ENCODE results near the gene CACNA2D3. TPM values are rescaled to one million over a fixed set of nuclear protein-coding genes. Genes with fewer than 3 reads are reported as not detected.

Gene CACNA2D3
- total RNA-seq, 1 donor from 2014 or later = 7.3 TPM

DNA sequence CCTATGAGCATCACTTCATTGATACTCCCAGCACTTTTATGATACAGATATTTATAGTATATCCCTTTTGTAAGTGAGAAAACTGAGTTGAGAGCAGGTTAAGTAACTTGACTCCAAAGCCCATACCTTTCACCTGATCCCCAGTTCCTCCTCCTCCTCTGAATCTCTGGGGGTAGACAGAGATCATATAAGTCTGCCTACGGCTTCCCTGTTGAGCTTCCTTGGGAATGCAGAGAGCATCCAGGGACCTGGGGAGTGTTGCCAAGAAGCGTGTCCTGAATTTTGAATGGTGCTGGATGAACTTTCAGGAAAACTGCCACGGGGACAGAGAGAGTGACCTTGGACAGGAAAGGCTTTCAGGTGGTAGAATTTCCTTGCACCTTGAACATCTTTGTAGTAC lies 537.0 kb downstream of the CACNA2D3 start:
- no peak for ATAC-seq
- no peak overlapping the region for H3K4me3 ChIP-seq

DNA sequence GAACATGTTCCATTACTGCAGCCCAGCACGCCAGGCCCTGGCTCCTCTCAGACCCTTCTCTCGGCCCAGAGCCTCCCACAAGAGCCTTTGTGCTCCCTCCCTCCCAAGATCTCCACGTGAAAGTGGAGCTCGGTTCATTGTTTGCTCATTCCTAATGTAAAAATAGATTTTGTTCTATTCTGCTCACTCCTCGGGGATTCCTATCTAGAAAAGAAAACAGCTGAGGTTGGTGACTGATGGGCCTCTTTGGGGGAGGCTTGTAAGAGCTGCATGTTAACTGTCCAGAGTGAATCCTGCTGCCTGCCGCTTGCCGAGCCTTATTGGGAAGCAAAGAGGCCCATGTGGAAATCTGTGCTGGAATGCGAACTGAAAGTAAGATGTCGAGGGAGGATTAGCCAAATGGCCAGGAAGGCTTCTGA lies 538.4 kb downstream of the CACNA2D3 start:
- H3K4me1 ChIP-seq = no peaks in the 10 kb centered on the region
- no peaks in the 10 kb centered on the region for H3K36me3 ChIP-seq
- no peak overlapping the region for H3K4me3 ChIP-seq
- no peak overlapping the region for H3K27ac ChIP-seq
- no peaks in the 10 kb centered on the region for H3K27me3 ChIP-seq
- DNase-seq = no peak
- no peak for ATAC-seq
- TF ChIP-seq, protein P1, sequence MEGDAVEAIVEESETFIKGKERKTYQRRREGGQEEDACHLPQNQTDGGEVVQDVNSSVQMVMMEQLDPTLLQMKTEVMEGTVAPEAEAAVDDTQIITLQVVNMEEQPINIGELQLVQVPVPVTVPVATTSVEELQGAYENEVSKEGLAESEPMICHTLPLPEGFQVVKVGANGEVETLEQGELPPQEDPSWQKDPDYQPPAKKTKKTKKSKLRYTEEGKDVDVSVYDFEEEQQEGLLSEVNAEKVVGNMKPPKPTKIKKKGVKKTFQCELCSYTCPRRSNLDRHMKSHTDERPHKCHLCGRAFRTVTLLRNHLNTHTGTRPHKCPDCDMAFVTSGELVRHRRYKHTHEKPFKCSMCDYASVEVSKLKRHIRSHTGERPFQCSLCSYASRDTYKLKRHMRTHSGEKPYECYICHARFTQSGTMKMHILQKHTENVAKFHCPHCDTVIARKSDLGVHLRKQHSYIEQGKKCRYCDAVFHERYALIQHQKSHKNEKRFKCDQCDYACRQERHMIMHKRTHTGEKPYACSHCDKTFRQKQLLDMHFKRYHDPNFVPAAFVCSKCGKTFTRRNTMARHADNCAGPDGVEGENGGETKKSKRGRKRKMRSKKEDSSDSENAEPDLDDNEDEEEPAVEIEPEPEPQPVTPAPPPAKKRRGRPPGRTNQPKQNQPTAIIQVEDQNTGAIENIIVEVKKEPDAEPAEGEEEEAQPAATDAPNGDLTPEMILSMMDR (IDR thresholded peaks at IDR 0.05) = no peak
- no peaks in the 10 kb centered on the region for H3K9me3 ChIP-seq
- intact Hi-C loops (cut with DNase I) = no loop called here

More for the DNA sequence above, 537.0 kb downstream of the CACNA2D3 start:
- H3K4me1 ChIP-seq = no peaks in the 10 kb centered on the region
- no peaks in the 10 kb centered on the region for H3K27me3 ChIP-seq
- no peaks in the 10 kb centered on the region for H3K36me3 ChIP-seq
- H3K9me3 ChIP-seq = no peaks in the 10 kb centered on the region
- no peak overlapping the region for H3K27ac ChIP-seq
- DNase-seq = no peak
- TF ChIP-seq, protein P1 (IDR thresholded peaks at IDR 0.05) = no peak
- intact Hi-C loops (cut with DNase I) = no loop called here

DNA sequence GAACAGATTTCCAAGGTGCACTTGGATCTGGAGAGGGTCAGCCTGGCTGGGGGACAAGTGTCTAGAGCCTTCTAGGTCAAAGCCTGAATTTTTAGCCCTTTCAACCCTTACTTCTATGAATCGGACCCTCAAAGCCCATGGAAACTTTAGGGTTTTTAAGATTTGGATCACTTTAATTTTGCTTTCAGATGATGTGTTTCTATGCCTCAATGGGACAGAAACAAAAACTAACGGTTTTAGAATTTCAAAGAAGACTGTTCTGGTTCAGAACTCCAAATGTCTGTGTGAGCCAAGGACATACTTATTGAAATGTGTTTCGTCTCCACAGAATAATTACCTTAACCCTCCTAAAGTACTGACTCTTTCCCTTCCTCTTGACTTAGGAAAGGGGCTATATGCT lies 538.8 kb downstream of the CACNA2D3 start:
- Histone ChIP-seq H3K27ac (no peak overlapping the region), H3K9me3 (no peaks in the 10 kb centered on the region), H3K36me3 (no peaks in the 10 kb centered on the region), H3K27me3 (no peaks in the 10 kb centered on the region), H3K4me3 (no peak overlapping the region), H3K4me1 (no peaks in the 10 kb centered on the region)
- intact Hi-C loops (cut with DNase I) = no loop called here
- DNase-seq = no peak
- TF ChIP-seq, protein P1 (IDR thresholded peaks at IDR 0.05) = no peak
- ATAC-seq = no peak

DNA sequence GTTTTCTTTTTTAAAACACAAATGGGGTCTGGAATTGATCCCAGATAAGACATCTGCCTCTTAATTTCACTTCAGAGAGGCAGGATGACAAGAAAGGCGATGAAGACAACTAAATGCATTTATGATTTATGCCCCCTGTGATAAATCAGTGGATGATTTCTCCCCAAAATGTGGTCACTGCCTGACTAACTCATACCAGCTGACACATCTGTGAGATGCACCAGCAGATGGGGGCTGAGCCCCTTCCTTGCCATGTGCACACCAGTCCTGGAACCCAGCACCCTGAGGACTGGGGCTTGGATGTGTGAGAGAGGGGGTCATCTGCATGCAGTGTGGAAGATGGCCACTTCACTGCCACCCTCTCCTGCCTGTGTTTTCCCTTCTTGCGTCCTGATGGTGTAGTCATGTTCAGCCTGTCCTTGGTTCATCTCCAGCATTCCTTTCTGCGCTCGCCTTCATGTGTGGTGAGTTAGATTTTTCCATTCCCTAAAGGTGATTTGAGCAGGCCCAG lies 541.2 kb downstream of the CACNA2D3 start:
- ATAC-seq (no peak), DNase-seq (no peak)
- TF ChIP-seq, protein P1 (IDR thresholded peaks at IDR 0.05) = no peak
- H3K4me1 ChIP-seq = no peaks in the 10 kb centered on the region
- H3K9me3 ChIP-seq = no peaks in the 10 kb centered on the region
- no peaks in the 10 kb centered on the region for H3K27me3 ChIP-seq
- intact Hi-C loops (cut with DNase I) = no loop called here
- H3K36me3 ChIP-seq = no peaks in the 10 kb centered on the region
- H3K4me3 ChIP-seq = no peak overlapping the region
- no peak overlapping the region for H3K27ac ChIP-seq

DNA sequence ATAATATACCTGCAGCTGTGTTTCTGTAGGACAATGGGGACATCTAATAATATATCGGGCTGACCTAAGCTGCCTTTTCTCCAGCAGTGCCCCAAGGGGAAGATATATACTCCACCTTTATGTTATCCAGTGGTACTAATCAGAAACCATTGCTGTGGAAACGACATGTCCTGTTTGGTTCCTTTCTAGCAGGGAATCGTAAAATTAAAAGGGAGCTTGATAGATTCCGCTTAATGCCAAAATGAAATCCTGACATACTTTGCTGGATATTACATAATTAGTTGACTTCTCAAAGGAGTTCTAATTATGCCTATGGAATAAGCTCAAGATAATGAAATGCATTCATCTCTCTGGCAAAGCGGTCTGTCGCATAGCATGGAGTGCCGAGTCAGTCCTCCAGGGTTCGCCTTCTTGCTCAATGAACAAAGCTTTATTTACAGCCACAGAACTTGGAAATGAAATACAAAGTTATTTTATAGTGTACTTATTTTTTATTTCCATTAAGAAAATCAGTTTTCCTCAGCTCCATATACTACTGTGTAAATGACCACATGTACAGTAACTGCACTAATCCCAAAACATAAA lies 542.8 kb downstream of the CACNA2D3 start:
- no peak overlapping the region for H3K27ac ChIP-seq
- no peaks in the 10 kb centered on the region for H3K27me3 ChIP-seq
- intact Hi-C loops (cut with DNase I) = no loop called here
- H3K4me1 ChIP-seq = no peaks in the 10 kb centered on the region
- DNase-seq = no peak
- TF ChIP-seq, protein P1 (IDR thresholded peaks at IDR 0.05) = no peak
- no peak overlapping the region for H3K4me3 ChIP-seq
- no peaks in the 10 kb centered on the region for H3K9me3 ChIP-seq
- no peak for ATAC-seq
- H3K36me3 ChIP-seq = no peaks in the 10 kb centered on the region

DNA sequence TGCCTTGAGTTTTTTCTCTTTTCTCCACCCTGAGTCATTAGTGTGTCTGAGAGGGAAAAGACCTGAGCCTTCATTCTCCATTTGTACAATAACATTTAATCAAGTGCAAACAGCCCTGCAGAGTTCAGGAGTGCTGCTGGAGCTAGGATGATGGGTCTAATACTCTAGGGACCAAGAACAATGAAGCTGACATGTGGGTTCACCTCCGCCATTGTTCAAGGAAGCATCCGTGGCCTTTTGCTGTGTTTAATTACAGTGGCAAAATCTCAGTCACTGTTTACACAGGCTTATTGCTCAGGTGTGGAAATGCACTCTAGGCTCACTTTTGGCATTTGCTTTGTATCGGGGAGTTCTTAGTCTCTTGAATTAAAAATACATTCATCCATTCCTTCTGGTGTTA lies 545.9 kb downstream of the CACNA2D3 start:
- intact Hi-C loops (cut with DNase I) = no loop called here
- no peak for ATAC-seq
- no peaks in the 10 kb centered on the region for H3K4me1 ChIP-seq

More for the DNA sequence above, 545.9 kb downstream of the CACNA2D3 start:
- H3K9me3 ChIP-seq = no peaks in the 10 kb centered on the region
- no peaks in the 10 kb centered on the region for H3K27me3 ChIP-seq
- no peak for DNase-seq
- H3K36me3 ChIP-seq = no peaks in the 10 kb centered on the region
- no peak overlapping the region for H3K4me3 ChIP-seq
- H3K27ac ChIP-seq = no peak overlapping the region
- TF ChIP-seq, protein P1 (IDR thresholded peaks at IDR 0.05) = no peak

Data from upper lobe of right lung (tissue), 1 donor.